GM12878 (cell line): ENCODE data around the gene DMRT1.

Source experiments
- CREM ChIP-seq: IDR thresholded peaks from 2 replicates; pipeline ENCODE4 v1.6.1; 2014; ENCODE audit warnings: antibody characterized with exemption, low read depth
- CTCF ChIP-seq, 3 experiments: IDR thresholded peaks in 2 of 3; conservative IDR thresholded peaks in 1 of 3; 2 replicates each; pipeline ENCODE4 v1.5.1; 2011; ENCODE audit warnings: low read depth in 3 of 3, low read length in 3 of 3, mild to moderate bottlenecking in 3 of 3, control low read depth in 2 of 3, moderate library complexity in 2 of 3, inconsistent platforms in 1 of 3, mixed read lengths in 1 of 3; ENCODE audit not compliant: control insufficient read depth in 2 of 3, insufficient read depth in 1 of 3; ENCODE audit errors: extremely low read depth in 1 of 3
- EP300 ChIP-seq, 2 experiments: fragments of 150-350 bp in 1 of 2; IDR thresholded peaks; 2 replicates each; pipeline ENCODE4 v1.6.1; 2011 to 2012; ENCODE audit warnings: low read depth in 2 of 2, low read length in 2 of 2, borderline replicate concordance in 1 of 2, improper control_type of control experiment in 1 of 2, inconsistent platforms in 1 of 2; ENCODE audit not compliant: control insufficient read depth in 1 of 2
- ESRRA ChIP-seq: IDR thresholded peaks from 2 replicates; pipeline ENCODE4 v1.6.1; 2012; ENCODE audit warnings: mild to moderate bottlenecking, low read length, improper control_type of control experiment
- EZH2 ChIP-seq: IDR thresholded peaks from 2 replicates; pipeline ENCODE4 v1.6.1; 2012; ENCODE audit warnings: low read depth, mild to moderate bottlenecking, control low read depth, inconsistent platforms, low read length, borderline replicate concordance; ENCODE audit not compliant: control insufficient read depth
- HCFC1 ChIP-seq: fragments of 150-350 bp; IDR thresholded peaks from 2 replicates; pipeline ENCODE4 v1.6.1; 2014; ENCODE audit warnings: low read length
- JUNB ChIP-seq: IDR thresholded peaks from 2 replicates; pipeline ENCODE4 v1.6.1; 2016; ENCODE audit warnings: antibody characterized with exemption, mild to moderate bottlenecking
- MEF2A ChIP-seq: IDR thresholded peaks from 2 replicates; pipeline ENCODE4 v1.6.1; 2011; ENCODE audit warnings: low read depth, mild to moderate bottlenecking, low read length, moderate library complexity; ENCODE audit not compliant: insufficient read depth
- PAX5 ChIP-seq: IDR thresholded peaks from 2 replicates; pipeline ENCODE4 v1.6.1; 2011; ENCODE audit warnings: low read depth, low read length, borderline replicate concordance
- POLR2A ChIP-seq: IDR thresholded peaks from 2 replicates; pipeline ENCODE4 v1.6.1; 2011; ENCODE audit warnings: low read depth, mild to moderate bottlenecking, low read length
- RAD21 ChIP-seq: IDR thresholded peaks from 2 replicates; pipeline ENCODE4 v1.6.1; 2011; ENCODE audit warnings: mild to moderate bottlenecking, low read depth, low read length, moderate library complexity; ENCODE audit not compliant: insufficient read depth
- SP1 ChIP-seq: IDR thresholded peaks from one replicate; pipeline ENCODE4 v1.6.1; 2011; ENCODE audit warnings: low read depth, low read length
- USF2 ChIP-seq: IDR thresholded peaks from 2 replicates; pipeline ENCODE4 v1.6.1; 2011; ENCODE audit warnings: low read depth, low read length, improper control_type of control experiment, borderline replicate concordance
- ZBTB33 ChIP-seq: fragments of 450-650 bp; IDR thresholded peaks from 2 replicates; pipeline ENCODE4 v1.6.1; 2017; ENCODE audit warnings: mild to moderate bottlenecking

GRCh38 chr9:806285-807156 lies 35.0 kb upstream of the DMRT1 start:
- no peak for TF ChIP-seq PAX5
- no peak for TF ChIP-seq POLR2A
- peak; percentile 61 to 73 (median 61) for TF ChIP-seq CTCF (IDR thresholded peaks at IDR 0.05 in 2 of 3, conservative IDR thresholded peaks at IDR 0.05 in 1 of 3; ENCODE audit: control insufficient read depth in 2 of 3, extremely low read depth in 1 of 3, insufficient read depth in 1 of 3, low read depth in 3 of 3, low read length in 3 of 3)
- no peak for TF ChIP-seq MEF2A
- no peak for TF ChIP-seq EZH2
- no peak for TF ChIP-seq ESRRA
- no peak for TF ChIP-seq HCFC1
- no peak for TF ChIP-seq EP300 (IDR thresholded peaks at IDR 0.05; ENCODE audit: borderline replicate concordance in 1 of 2, control insufficient read depth in 1 of 2, low read depth in 2 of 2, low read length in 2 of 2)
- no peak for TF ChIP-seq JUNB
- no peak for TF ChIP-seq SP1
- no peak for TF ChIP-seq ZBTB33
- TF ChIP-seq RAD21, result peak; percentile 79
- no peak for TF ChIP-seq CREM
- TF ChIP-seq USF2, result no peak
